ENCODE measurements around the gene OR2T34.
"Not testable (repeated sequence)": the region's sequence is repeated elsewhere in the genome, so short reads cannot be mapped to it uniquely, and the experiment has no call there.

The OR2T34 gene

DNA sequence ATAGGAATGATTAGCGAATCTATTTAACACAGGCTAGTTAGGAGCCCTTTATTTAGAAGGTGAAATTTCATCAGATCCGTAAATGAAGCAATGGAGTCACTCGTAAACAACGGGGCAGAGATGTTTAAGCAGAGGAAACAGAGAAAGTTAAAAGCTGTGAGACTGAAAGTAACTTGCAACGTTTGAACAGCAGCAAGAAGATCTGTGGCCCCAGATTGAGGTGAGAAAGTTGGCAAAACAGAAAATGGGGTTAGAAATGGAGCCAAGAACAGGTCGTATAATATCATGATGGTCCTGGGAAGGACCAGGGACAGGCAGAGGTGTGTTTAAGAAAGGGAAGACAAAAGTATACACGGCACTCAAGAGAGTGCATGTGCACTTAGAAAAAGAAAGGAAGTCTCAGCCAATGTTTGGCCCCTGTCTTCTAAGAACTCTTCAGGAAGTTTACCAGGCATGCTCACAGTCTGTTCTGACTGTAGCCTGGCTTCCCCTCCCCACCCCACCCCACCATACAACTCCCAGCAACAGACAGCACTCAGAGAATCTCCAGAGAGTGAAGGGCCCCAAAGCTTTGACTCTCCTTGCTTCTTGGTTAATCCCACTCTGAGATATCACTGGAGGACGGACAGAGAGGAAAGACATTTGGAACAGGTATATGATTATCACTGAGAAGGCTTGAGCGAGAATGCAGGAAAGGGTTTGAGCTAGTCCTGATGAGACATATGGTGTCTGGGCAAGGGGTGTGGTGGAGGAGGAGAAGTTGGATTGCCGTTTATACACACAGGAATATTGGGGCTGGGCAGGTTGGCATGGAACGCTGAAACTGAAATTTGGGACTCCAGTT, 8.8 kb downstream of the OR2T34 start:
- not testable (repeated sequence) for H3K4me3 ChIP-seq, H3K27ac ChIP-seq

DNA sequence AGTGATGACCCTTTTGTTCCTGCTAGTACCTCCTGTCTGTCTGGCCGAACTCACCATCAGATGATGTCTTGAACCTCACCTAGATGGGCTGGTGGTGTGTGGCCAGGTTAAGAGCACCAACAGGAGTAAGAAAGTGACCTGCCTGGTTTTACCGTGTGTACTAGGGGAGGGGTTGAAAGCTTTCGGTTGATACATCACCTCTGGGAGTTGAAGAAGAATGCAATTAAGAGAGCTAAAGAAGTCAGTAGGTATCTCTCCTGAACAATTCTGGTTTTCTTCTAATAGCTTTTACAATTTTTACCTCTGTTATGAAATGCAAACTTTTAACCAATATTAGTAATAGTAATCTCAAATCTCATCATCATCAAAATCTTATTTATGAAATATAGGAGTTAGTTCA, 11.9 kb downstream of the OR2T34 start, which contains the start of gene OR2T29:
Gene OR2T29, minus strand, starts transcription at position 101 of the 400 bp plus-strand sequence. CDS start 3,281 bp downstream, outside the sequence.
- H3K4me3 ChIP-seq, H3K27ac ChIP-seq: not testable (repeated sequence)

- not testable (repeated sequence) for H3K27ac ChIP-seq, H3K4me3 ChIP-seq
Measured at GRCh38 chr1:248551027-248551426, 23.5 kb downstream of the OR2T34 start.

GRCh38 chr1:248547383-248547782, 27.2 kb downstream of the OR2T34 start:
- not testable (repeated sequence) for H3K27ac ChIP-seq, H3K4me3 ChIP-seq

GRCh38 chr1:248537449-248537848, 37.1 kb downstream of the OR2T34 start:
- not testable (repeated sequence) for H3K4me3 ChIP-seq, H3K27ac ChIP-seq
